Measurements from ENCODE around the gene CD300H. TPM values are rescaled to one million over a fixed set of nuclear protein-coding genes. Genes with fewer than 3 reads are reported as not detected.
"Not testable (repeated sequence)": the region's sequence is repeated elsewhere in the genome, so short reads cannot be mapped to it uniquely, and the experiment has no call there.

The CD300H gene
- total RNA-seq, 4 donors from 2014 or later: not detected

DNA sequence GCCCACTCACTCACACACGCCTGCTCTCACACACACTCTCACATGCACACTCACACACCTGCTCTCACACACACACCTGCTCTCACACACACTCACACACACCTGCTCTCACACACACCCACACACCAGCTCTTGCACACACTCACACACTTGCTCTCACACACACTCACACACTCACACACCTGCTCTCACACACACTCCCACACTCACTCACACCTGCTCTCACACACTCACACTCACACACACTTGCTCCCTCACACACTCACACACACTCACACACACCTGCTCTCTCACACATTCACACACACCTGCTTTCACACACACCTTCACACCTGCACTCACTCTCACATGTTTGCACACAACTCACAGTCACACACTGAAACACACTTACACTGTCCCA, 4.0 kb downstream of the CD300H start:
- Histone ChIP-seq H3K4me3 (replicated peaks in 1 of 3) (no peak overlapping the region), H3K9me3 (no peaks in the 10 kb centered on the region), H3K4me1 (no peaks in the 10 kb centered on the region), H3K27ac (no peak overlapping the region), H3K36me3 (no peaks in the 10 kb centered on the region), H3K27me3 (no peaks in the 10 kb centered on the region)
- TF ChIP-seq POLR2A (IDR thresholded peaks at IDR 0.05): no peak
- TF ChIP-seq, protein P1, sequence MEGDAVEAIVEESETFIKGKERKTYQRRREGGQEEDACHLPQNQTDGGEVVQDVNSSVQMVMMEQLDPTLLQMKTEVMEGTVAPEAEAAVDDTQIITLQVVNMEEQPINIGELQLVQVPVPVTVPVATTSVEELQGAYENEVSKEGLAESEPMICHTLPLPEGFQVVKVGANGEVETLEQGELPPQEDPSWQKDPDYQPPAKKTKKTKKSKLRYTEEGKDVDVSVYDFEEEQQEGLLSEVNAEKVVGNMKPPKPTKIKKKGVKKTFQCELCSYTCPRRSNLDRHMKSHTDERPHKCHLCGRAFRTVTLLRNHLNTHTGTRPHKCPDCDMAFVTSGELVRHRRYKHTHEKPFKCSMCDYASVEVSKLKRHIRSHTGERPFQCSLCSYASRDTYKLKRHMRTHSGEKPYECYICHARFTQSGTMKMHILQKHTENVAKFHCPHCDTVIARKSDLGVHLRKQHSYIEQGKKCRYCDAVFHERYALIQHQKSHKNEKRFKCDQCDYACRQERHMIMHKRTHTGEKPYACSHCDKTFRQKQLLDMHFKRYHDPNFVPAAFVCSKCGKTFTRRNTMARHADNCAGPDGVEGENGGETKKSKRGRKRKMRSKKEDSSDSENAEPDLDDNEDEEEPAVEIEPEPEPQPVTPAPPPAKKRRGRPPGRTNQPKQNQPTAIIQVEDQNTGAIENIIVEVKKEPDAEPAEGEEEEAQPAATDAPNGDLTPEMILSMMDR (IDR thresholded peaks at IDR 0.05): no peak
- no peak for DNase-seq
- 91 to 97% methylated on average over 1 of the region's 1 CpG for WGBS, 2 donors
- intact Hi-C loops (cut with DNase I): no loop called here

DNA sequence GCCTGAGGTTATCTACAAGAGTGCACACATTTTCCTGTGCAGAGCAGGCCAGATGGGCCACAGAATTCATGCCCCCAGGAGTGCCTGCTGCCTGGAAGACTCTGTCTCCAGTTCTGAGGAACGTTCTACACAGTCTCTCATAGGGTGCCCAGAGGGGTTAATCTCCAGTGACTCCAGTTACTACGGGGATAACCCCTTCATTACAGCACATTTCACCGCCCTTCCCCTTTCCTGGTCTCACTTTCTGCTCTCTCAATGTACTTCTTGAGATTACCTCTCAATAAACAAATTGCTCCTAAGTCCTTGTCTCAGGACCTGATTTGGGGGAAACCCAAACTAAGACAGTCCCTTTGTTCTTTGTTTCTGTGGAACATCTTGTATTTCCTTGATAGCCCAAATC, 5.7 kb downstream of the CD300H start:
- TF ChIP-seq, protein P1 (IDR thresholded peaks at IDR 0.05): no peak
- TF ChIP-seq POLR2A (IDR thresholded peaks at IDR 0.05): no peak
- no peaks in the 10 kb centered on the region for H3K36me3 ChIP-seq
- no peaks in the 10 kb centered on the region for H3K27me3 ChIP-seq
- WGBS, 2 donors: 63 to 71% methylated on average over 3 of the region's 3 CpGs
- H3K4me1 ChIP-seq: no peaks in the 10 kb centered on the region
- intact Hi-C loops (cut with DNase I): no loop called here
- no peaks in the 10 kb centered on the region for H3K9me3 ChIP-seq
- H3K4me3 ChIP-seq (replicated peaks in 1 of 3): no peak overlapping the region
- no peak overlapping the region for H3K27ac ChIP-seq
- no peak for DNase-seq

DNA sequence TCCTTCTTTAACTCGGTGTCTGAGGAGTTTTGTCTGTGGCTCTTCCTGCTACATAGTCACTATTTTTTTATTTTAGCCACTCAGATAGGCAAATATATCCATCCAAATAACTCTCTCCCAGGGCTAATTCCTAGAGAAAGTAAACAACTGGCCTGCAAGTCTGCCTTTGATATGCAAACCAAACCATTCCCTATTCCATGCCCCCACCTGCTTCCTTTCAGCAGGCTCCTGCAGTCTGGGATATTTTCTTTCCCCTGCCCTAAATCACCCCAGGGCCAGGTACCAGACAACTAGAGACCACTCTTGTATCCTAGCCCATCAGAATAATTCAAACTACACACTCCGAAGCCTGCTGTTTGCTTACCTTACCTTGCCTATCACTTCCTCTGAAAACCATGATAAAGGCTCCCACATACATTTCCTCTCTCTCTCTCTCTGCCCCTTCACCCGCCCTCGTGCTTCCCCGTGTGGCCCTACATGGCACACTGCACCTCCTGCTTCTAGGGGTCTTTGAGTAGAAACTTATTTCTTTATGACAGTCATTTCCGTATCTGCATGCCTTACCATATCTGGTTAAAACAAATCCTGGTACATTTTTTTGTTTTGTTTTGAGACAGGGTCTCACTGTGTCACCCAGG, 8.3 kb downstream of the CD300H start:
- TF ChIP-seq POLR2A (IDR thresholded peaks at IDR 0.05): no peak
- TF ChIP-seq, protein P1 (IDR thresholded peaks at IDR 0.05): no peak
- Histone ChIP-seq H3K27ac (no peak overlapping the region), H3K27me3 (no peaks in the 10 kb centered on the region), H3K4me1 (no peaks in the 10 kb centered on the region), H3K36me3 (no peaks in the 10 kb centered on the region), H3K4me3 (replicated peaks in 1 of 3) (no peak overlapping the region), H3K9me3 (no peaks in the 10 kb centered on the region)
- WGBS, 2 donors: 84 to 88% methylated on average over 6 of the region's 6 CpGs
- intact Hi-C loops (cut with DNase I): no loop called here
- DNase-seq: no peak

DNA sequence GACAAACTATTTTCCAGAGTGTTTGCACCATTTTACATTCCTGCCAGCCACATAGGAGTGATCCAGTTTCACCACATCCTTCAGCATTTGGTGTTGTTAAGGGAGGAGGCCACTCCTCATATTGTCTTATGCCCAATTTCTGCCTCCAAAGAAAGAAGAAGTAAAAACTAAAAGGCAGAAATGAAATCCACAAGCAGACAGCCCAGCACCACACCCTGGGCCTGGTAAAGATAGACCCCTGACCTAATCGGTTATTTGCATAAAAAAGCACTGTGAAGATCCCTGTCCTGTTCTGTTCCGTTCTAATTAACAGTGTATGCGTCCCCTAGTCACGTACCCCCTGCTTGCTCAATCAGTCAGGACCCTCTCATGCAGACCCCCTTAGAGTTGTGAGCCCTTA, 8.9 kb downstream of the CD300H start:
- H3K27ac ChIP-seq; DNase-seq; intact Hi-C loops (cut with DNase I); H3K9me3 ChIP-seq; H3K4me1 ChIP-seq; H3K27me3 ChIP-seq; H3K36me3 ChIP-seq; H3K4me3 ChIP-seq (replicated peaks in 1 of 3): not testable (repeated sequence)
- WGBS, 2 donors: 78 to 90% methylated on average over 4 of the region's 4 CpGs

DNA sequence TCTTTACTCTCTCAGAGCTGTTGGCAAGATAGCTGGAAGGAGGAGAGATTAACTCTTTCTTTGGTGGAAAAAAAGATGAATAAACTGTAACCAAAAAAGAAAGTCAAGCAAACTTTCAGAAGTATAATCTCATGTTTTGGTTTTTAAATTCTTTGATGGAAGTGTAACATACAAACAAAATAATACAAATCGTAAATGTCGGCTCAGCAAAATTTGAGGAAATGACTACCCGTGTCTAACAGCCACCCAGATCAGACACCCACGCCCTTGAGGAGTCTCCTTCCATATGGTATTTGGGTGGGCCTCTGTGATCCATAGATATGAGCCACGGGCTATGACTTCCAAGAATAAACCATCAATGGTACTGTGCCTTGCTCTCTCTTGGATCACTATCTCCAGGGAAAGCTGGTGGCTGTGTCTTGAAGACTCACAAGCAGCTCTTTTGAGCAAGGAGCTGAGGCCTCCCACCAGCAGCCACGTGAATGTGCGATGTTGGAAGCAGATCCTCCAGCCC, 11.8 kb downstream of the CD300H start:
- Histone ChIP-seq H3K36me3 (no peaks in the 10 kb centered on the region), H3K4me3 (replicated peaks in 1 of 3) (no peak overlapping the region), H3K27ac (no peak overlapping the region), H3K27me3 (no peaks in the 10 kb centered on the region), H3K9me3 (no peaks in the 10 kb centered on the region), H3K4me1 (no peaks in the 10 kb centered on the region)
- 83 to 84% methylated on average over 7 of the region's 7 CpGs for WGBS, 2 donors
- TF ChIP-seq, protein P1 (IDR thresholded peaks at IDR 0.05): no peak
- TF ChIP-seq POLR2A (IDR thresholded peaks at IDR 0.05): no peak
- DNase-seq: no peak
- intact Hi-C loops (cut with DNase I): no loop called here
